Erythroblast (primary cell): ENCODE results near the gene SLPI.

Experiments
- GATA1 ChIP-seq: IDR thresholded peaks from 2 replicates; pipeline ENCODE4 v1.6.1; 2011; ENCODE audit warnings: low read depth, mild to moderate bottlenecking, control low read depth, low read length, moderate library complexity
- POLR2A ChIP-seq: IDR thresholded peaks from 2 replicates; pipeline ENCODE4 v1.6.1; 2011; ENCODE audit warnings: mild to moderate bottlenecking, low read length

DNA sequence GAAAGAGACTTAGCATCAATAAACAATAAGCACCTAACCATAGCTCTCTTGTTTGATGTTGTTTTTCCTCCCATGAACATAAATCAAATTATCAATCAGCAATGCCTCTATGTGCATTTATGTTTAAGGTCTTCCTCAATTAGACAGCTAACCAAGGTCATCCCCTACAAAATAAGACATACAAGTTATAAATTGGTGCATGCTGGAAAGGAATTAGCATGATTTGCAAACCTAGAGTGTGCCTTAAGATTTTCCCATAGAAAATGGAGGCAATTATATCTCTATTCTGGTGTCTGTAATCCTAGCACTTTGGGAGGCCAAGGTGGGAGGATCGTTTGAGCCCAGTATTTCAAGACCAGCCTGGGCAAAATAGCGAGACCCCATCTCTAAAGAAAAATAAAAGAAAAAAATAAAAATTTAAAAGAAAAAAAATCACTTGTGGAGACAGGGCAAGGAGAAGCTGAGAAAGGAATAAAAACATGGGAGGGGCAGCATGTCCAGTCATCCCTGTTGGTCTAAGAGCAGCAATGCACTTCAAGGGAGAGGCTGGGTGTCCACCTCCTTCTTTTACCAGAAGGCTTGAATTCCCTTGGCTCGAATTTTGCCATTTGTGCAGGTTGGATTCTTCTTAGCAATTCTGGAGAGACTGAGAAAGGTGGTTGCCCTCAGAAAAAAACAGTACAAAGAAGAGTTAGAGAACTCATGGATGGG is 9.3 kb upstream of the SLPI start:
- TF ChIP-seq POLR2A: no peak
- TF ChIP-seq GATA1: no peak
